ENCODE results near the gene SHE. TPM values are rescaled to one million over a fixed set of nuclear protein-coding genes. Genes with fewer than 3 reads are reported as not detected.

SHE gene
- total RNA-seq, 1 experiment from 2014 or later, result 0.79 TPM

- TF ChIP-seq ZSCAN18 (CRISPR knock-in tag; IDR thresholded peaks at IDR 0.05) (no peak), TCF7 (CRISPR knock-in tag; IDR thresholded peaks at IDR 0.05; ENCODE audit: low read depth) (no peak), USF1 (CRISPR knock-in tag; IDR thresholded peaks at IDR 0.05) (no peak), ZNF671 (CRISPR knock-in tag; IDR thresholded peaks at IDR 0.05) (no peak), OVOL2 (CRISPR knock-in tag; IDR thresholded peaks at IDR 0.05; ENCODE audit: borderline replicate concordance) (no peak), FOXP1 (CRISPR knock-in tag; IDR thresholded peaks at IDR 0.05; ENCODE audit: borderline replicate concordance) (no peak), NR3C1 (CRISPR knock-in tag; conservative IDR thresholded peaks at IDR 0.05; ENCODE audit: low read depth) (no peak), AR (CRISPR knock-in tag; IDR thresholded peaks at IDR 0.05) (no peak), ATF2 (CRISPR knock-in tag; IDR thresholded peaks at IDR 0.05; ENCODE audit: borderline replicate concordance, low read depth) (no peak), RORB (CRISPR knock-in tag; IDR thresholded peaks at IDR 0.05) (no peak), ZNF423 (CRISPR knock-in tag; IDR thresholded peaks at IDR 0.05) (no peak), SP1 (CRISPR knock-in tag; conservative IDR thresholded peaks at IDR 0.05) (no peak), ZNF396 (CRISPR knock-in tag; IDR thresholded peaks at IDR 0.05; ENCODE audit: borderline replicate concordance) (no peak), ATF1 (CRISPR knock-in tag; IDR thresholded peaks at IDR 0.05) (no peak), ATF6 (CRISPR knock-in tag; IDR thresholded peaks at IDR 0.05) (no peak), ETV6 (CRISPR knock-in tag; IDR thresholded peaks at IDR 0.05) (no peak)
- Mint-ChIP-seq H3K9me3 (no peaks in the 10 kb centered on the region), H3K27ac (no peak overlapping the region), H3K27me3 (ENCODE audit: low read depth) (no peaks in the 10 kb centered on the region), H3K36me3 (no peaks in the 10 kb centered on the region), H3K4me3 (no peak overlapping the region), H3K4me1 (no peaks in the 10 kb centered on the region)
- DNase-seq (ENCODE audit: low spot score), result no peak
- ChIA-PET CTCF (interaction anchor here (2.3 kb wide), 1 partner anchor 22 kb away, joined by 10 read pairs; no protein-coding TSS in a partner anchor), POLR2A (no interaction called here)
- ATAC-seq, result no peak
These were observed 22.7 kb upstream of the SHE start for GRCh38 chr1:154524881-154525280.

GRCh38 chr1:154521695-154522094 lies 19.5 kb upstream of the SHE start:
- 0 out of 2 replicates have a peak, but pooled peaks cover 3% of the 10 kb centered on the region for H3K4me1 Mint-ChIP-seq
- ChIA-PET CTCF (interaction anchor here (1.8 to 2.0 kb wide), 2 partner anchors 25 to 41 kb away, joined by 5 to 8 read pairs; no protein-coding TSS in a partner anchor), POLR2A (no interaction called here)
- no peak for ATAC-seq
- no peak overlapping the region for H3K4me3 Mint-ChIP-seq
- H3K27me3 Mint-ChIP-seq (ENCODE audit: low read depth), result no peaks in the 10 kb centered on the region
- H3K9me3 Mint-ChIP-seq, result no peaks in the 10 kb centered on the region
- no peaks in the 10 kb centered on the region for H3K36me3 Mint-ChIP-seq
- no peak overlapping the region for H3K27ac Mint-ChIP-seq
- DNase-seq (ENCODE audit: low spot score), result no peak
- TF ChIP-seq USF2 (CRISPR knock-in tag; IDR thresholded peaks at IDR 0.05), result no peak
- TF ChIP-seq TEAD1 (CRISPR knock-in tag; IDR thresholded peaks at IDR 0.05), result no peak
- TF ChIP-seq TEAD4 (CRISPR knock-in tag; IDR thresholded peaks at IDR 0.05), result no peak
- TF ChIP-seq STAT6 (CRISPR knock-in tag; conservative IDR thresholded peaks at IDR 0.05; ENCODE audit: low read depth), result no peak
- no peak for TF ChIP-seq SOX15 (CRISPR knock-in tag; IDR thresholded peaks at IDR 0.05)
- TF ChIP-seq ZNF219 (CRISPR knock-in tag; IDR thresholded peaks at IDR 0.05; ENCODE audit: borderline replicate concordance), result no peak
- TF ChIP-seq E2F1 (CRISPR knock-in tag; IDR thresholded peaks at IDR 0.05), result no peak
- TF ChIP-seq NFE2L1 (CRISPR knock-in tag; IDR thresholded peaks at IDR 0.05), result no peak
